Inferior parietal cortex (tissue), 1 donor: ENCODE measurements around the gene RFC4.

ENCODE experiments used
- DNase-seq: peaks from one replicate; pipeline ENCODE4 v3.0.0-alpha.2; 2016; ENCODE audit errors: extremely low spot score

The RFC4 gene

DNA sequence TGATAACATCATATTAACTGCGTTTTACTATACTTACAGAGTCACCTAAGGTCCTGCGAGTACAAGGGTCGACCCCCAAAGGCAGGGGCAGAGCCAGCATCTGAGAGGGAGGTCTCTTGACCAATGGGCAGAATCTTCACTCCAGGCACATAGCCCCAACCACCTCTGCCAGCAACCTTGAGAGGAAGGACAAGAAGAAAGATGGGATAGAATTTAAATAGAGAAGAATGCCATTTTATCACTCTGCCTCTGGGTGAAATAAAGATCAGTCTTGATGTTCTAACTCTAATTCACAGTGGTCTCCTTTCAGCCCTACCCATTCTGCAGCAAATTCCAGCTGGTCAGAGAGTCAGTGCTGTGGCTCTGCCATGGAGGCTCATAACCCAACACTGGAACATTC lies 62.6 kb downstream of the RFC4 start:
- no peak for DNase-seq

DNA sequence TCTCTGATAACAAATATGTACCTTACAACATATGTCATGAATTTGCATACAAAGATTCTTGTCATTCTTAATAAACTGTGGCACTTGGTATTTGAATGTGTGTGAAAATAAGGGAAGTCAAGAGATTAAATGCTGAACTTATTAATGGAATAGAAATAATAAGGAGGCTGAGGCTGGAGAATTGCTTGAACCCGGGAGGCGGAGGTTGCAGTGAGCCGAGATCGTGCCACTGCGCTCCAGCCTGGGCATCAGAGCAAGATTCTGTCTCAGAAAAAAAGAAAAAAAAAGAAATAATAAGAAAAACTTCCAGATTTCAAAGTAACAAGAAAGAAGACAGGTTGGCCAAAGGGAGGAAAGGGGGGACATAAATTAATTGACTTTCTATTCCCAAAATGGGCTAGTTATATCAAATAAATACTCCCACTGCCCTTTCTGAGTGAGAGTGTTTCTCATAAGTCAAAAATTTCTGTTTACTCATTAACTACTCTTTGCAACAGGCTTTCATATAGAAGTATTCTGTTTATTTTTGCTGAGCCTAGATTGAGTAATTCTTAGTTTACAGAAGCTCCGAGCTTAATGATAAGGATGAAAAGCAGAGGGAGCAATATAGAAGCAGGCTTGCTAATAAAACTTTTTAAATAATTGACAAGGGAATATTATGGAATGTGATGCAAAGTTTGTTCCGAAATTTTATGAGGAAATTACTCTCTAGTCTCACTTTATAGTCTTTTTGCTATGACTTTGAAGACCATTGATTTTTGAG lies 63.5 kb downstream of the RFC4 start:
- DNase-seq = no peak
